HUES6 (cell line): ENCODE results near the gene MYO18B.

Source experiments
- H3K27ac ChIP-seq: 2 replicates; pipeline ENCODE4 v1.7.0; 2013; ENCODE audit warnings: low read depth, mild to moderate bottlenecking, low read length, inconsistent platforms
- H3K27me3 ChIP-seq: 2 replicates; pipeline ENCODE4 v1.6.1; 2013; ENCODE audit warnings: low read length; ENCODE audit not compliant: control insufficient read depth, insufficient read depth
- H3K36me3 ChIP-seq: 2 replicates; pipeline ENCODE4 v1.6.1; 2013; ENCODE audit warnings: low read length; ENCODE audit not compliant: control insufficient read depth, insufficient read depth
- H3K4me1 ChIP-seq: 2 replicates; pipeline ENCODE4 v1.6.1; 2013; ENCODE audit warnings: low read length; ENCODE audit not compliant: control insufficient read depth, insufficient read depth
- H3K4me3 ChIP-seq: 2 replicates; pipeline ENCODE4 v1.5.1; 2013; ENCODE audit warnings: low read depth, low read length
- H3K9ac ChIP-seq: one replicate; pipeline ENCODE4 v1.6.1; 2013; ENCODE audit warnings: mild to moderate bottlenecking, low read length
- H3K9me3 ChIP-seq: 2 replicates; pipeline ENCODE4 v1.6.1; 2013; ENCODE audit warnings: low read depth, low read length; ENCODE audit not compliant: control insufficient read depth, insufficient read depth

Gene MYO18B

DNA sequence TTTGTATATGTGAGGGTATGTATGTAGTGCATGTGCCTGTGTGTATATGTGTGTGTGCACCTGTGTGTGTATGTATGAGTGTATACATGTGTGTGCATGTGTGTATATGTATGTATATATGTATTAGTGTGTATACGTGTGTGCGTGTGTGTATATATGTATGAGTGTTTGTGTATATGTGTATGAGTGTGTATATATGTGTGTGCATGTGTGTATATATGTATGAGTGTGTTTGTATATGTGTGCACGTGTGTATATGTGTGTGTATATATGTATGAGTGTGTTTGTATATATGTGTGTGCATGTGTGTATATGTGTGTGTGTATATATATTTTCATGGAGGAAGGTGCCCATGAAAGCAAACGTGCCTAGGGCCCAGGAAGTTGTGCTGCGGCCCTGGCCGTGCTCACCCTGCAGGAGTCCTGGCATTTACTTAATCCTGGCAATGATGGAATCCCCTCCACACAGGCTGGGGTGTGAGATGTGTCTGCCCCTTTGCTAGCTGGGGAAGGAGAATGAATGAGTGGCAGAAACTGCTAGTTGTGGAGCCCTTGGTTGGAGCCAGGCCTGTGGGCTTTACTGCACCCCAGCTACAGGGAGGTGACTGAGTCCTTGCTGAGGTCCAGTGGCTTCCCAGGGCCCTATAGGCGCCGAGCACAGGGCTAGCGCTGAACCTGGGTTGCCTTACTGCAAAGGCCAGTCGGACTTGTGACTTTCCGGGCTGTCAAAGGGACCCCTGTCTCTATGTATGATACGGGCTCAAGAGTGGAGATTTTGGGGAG lies 97.2 kb downstream of the MYO18B start:
- no peak overlapping the region for H3K9ac ChIP-seq
- H3K4me1 ChIP-seq = no peaks in the 10 kb centered on the region
- H3K27me3 ChIP-seq = no peaks in the 10 kb centered on the region
- no peak overlapping the region for H3K4me3 ChIP-seq
- H3K27ac ChIP-seq = no peak overlapping the region
- H3K9me3 ChIP-seq = no peaks in the 10 kb centered on the region
- no peaks in the 10 kb centered on the region for H3K36me3 ChIP-seq

DNA sequence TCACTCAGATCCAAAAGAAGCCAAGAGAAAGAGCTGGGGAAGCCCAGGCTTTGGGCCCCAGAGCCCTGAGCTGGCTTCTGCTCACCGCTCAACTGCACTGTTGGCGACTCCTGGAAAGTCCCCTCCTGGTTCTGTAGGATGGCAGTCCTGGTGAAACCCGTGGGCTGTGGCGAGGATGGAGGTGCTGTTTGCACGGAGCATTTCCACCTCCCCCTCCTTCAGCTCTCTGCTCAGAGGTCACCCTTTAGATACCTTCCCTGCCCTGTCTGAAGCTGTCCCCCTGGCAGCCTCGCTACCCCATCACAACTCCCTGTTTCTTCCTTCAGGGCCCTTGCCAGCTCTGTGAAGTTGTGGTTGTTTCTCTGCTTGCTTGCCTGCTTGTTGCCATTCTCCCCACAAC lies 97.8 kb downstream of the MYO18B start:
- Histone ChIP-seq H3K27me3 (no peaks in the 10 kb centered on the region), H3K27ac (no peak overlapping the region), H3K9me3 (no peaks in the 10 kb centered on the region), H3K4me1 (no peaks in the 10 kb centered on the region), H3K36me3 (no peaks in the 10 kb centered on the region), H3K9ac (no peak overlapping the region), H3K4me3 (no peak overlapping the region)

DNA sequence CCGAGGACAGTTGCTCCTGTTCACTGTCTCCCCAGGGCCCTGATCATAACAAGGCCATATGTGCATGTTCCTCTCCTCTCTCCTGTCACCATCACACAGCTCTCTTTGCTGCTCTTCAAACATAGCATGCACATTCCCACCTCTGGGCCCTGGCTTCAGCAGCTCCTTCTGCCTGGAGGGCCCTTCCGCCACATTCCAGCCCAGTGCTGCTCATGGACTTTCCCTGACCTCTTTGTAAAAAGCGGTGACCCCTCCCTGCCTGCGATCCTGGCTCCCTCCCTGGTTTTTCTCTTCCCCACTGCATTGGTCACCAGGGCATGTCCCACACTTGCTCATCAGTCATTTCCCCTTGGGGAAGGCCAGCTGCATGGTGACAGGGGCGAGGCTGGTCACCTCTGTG lies 98.2 kb downstream of the MYO18B start:
- H3K4me1 ChIP-seq = no peaks in the 10 kb centered on the region
- H3K9ac ChIP-seq = no peak overlapping the region
- no peak overlapping the region for H3K27ac ChIP-seq
- no peaks in the 10 kb centered on the region for H3K9me3 ChIP-seq
- H3K27me3 ChIP-seq = no peaks in the 10 kb centered on the region
- H3K36me3 ChIP-seq = no peaks in the 10 kb centered on the region
- no peak overlapping the region for H3K4me3 ChIP-seq

DNA sequence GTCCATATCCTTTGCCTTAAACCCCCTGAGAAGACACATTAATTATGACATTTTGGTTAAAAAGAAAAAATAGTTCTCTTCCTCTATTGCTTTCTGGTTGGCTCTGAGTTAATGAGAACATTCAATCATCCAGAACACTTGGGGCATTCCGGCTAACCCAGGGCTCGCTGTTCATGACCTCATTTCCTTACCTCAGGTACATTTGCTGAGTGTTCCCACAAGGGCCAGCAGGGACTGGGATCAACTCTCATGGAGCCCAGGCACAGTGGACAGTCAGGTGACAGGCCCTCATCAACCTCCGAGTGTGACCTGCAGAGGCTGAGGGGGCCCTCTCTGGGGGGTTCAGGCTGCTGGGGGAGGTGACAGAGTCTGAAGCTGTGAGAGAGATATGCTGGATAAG lies 98.9 kb downstream of the MYO18B start:
- Histone ChIP-seq H3K4me3 (no peak overlapping the region), H3K9ac (no peak overlapping the region), H3K9me3 (no peaks in the 10 kb centered on the region), H3K36me3 (no peaks in the 10 kb centered on the region), H3K4me1 (no peaks in the 10 kb centered on the region), H3K27ac (no peak overlapping the region), H3K27me3 (no peaks in the 10 kb centered on the region)

DNA sequence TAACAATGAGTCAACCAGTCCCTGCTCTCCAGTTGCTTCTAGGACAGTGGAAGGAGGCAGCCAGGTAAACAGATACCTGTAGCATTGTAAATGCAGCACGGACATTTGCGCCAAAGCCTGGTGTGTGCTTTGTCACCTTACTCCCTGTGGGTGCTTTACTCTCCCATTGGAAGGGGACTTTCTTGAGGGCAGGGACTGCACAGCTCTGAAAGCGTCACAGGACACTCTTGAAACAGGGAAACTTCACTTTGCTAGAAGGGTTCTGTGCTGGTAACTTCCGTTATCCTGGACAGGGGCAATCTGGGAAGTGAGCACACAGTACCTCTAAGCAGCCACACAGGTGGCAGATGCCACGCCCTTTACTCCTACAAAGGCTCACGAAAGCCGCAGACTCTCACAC lies 99.8 kb downstream of the MYO18B start:
- no peak overlapping the region for H3K4me3 ChIP-seq
- no peak overlapping the region for H3K9ac ChIP-seq
- H3K27me3 ChIP-seq = no peaks in the 10 kb centered on the region
- H3K9me3 ChIP-seq = no peaks in the 10 kb centered on the region
- H3K27ac ChIP-seq = no peak overlapping the region
- no peaks in the 10 kb centered on the region for H3K4me1 ChIP-seq
- H3K36me3 ChIP-seq = no peaks in the 10 kb centered on the region

DNA sequence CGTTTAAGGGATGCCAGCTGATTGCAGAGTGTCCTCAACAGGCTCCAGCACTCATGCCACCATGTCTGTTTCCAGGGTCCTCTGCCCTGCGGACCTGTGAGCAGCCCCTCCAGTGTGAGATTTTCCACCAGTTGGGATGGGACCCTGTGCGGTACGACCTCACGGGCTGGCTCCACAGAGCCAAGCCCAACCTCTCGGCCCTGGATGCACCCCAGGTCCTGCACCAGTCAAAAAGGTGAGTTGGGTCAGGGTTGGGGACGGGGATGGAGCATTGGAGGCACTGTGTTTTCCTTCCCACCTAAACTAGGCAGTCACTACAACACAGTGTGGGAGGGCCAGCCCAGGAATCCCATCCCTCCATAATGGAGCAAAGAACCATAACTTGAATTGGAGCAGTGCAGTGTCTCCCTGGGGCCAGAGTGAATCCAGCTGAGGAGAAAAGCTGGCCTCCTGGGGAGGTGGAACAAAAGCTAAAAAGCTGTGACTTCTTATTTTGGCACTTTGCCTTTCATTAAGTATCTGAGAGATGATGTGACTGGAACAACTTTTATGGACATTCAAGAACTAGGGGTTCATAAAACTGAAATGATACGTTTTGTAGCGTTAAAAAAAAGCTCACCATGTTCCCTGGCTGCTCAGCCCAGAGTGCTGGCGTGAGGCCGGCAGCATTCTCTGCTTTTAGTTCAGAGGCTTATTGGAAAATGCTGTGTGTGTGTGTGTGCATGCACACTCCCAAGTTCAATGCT lies 101.8 kb downstream of the MYO18B start:
- Histone ChIP-seq H3K9ac (no peak overlapping the region), H3K27ac (no peak overlapping the region), H3K4me1 (no peaks in the 10 kb centered on the region), H3K4me3 (no peak overlapping the region), H3K36me3 (no peaks in the 10 kb centered on the region), H3K9me3 (no peaks in the 10 kb centered on the region), H3K27me3 (no peaks in the 10 kb centered on the region)

DNA sequence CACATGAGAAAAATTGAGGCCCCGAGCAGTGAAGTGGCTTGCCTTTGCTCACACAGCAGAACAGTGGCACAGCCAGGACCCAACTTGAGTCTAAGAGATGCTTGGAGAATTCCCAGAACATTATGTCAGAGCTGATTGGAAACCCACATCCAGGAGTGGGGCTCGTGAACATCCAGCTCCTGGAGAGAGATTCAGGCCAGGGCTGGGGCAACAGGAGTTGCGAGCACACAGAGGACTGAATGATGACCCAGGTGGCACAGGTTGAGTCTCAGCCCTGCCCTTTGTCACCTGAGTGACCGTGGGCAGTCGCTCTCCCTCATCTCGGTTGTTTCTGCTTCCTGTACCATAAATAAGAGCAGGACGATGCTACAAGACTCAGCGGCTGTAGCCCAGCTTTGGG lies 102.6 kb downstream of the MYO18B start:
- no peaks in the 10 kb centered on the region for H3K9me3 ChIP-seq
- no peak overlapping the region for H3K9ac ChIP-seq
- no peaks in the 10 kb centered on the region for H3K27me3 ChIP-seq
- no peak overlapping the region for H3K4me3 ChIP-seq
- no peaks in the 10 kb centered on the region for H3K36me3 ChIP-seq
- H3K4me1 ChIP-seq = no peaks in the 10 kb centered on the region
- H3K27ac ChIP-seq = no peak overlapping the region

DNA sequence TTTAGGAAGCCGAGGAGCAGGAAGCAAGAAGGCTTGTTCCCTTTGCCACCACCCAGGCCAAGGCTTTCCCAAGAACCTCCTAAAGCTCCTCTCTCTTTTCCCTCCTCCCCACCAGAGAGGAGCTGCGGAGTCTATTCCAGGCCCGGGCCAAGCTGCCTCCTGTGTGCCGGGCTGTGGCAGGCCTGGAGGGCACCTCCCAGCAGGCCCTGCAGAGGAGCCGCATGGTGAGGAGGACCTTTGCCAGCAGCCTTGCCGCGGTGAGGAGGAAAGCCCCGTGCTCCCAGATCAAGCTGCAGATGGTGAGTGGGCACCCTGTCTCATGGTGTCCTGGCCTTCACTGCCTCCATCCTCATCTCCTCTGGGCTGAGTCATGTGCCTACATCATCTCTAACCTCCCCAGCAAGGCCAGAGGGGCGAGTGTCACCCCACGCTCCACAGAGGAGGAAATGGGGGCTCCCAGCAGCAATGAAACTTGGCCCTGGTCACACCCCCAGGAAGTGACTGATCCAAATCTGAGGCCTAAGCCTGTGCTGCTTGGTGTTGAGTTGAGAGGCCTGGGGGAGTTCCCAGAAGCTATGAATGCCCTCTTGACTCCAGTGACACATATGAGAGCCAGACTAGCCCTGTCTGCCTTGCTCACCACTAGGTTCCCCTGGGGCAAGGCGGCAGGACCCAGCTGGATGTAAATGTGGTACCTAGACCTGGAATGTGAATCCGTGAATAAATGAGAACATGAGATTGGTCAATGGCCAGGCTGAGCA lies 104.2 kb downstream of the MYO18B start:
- Histone ChIP-seq H3K4me1 (no peaks in the 10 kb centered on the region), H3K4me3 (no peak overlapping the region), H3K9ac (no peak overlapping the region), H3K27me3 (no peaks in the 10 kb centered on the region), H3K36me3 (no peaks in the 10 kb centered on the region), H3K27ac (no peak overlapping the region), H3K9me3 (no peaks in the 10 kb centered on the region)

DNA sequence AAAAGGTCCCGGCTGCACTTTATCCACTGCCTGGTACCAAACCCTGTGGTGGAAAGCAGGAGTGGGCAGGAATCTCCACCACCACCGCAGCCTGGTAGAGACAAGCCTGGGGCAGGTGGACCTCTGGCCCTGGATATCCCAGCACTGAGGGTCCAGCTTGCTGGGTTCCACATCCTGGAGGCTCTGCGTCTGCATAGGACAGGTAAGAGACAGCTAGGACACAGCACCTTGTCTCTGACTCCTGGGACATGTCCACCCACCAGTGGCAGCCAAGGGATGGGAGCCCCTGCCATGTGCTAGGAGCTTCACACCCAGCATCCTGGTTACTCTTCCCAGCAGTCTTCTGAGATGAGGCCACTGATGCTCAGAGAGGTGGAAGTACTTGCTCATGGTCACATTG lies 105.5 kb downstream of the MYO18B start:
- Histone ChIP-seq H3K4me1 (no peaks in the 10 kb centered on the region), H3K36me3 (no peaks in the 10 kb centered on the region)

DNA sequence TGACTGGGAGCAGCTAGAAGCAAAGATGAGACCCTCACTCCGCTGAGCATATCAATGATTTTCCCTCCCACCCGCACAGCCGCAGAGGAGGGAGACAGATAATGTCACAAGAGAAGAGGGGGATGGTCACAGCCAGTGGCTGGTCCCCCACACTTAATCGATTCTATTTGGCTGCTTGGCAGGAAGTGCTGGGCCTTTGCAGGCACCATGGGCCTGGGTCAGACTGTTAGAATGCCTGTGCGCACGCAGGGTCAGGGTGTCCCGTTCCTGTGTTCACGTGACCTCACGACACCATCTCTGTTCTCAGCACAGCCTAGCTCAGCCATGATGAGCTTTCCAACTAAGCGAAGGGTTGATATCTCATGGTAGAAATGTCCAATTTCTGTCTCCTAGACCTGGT lies 107.0 kb downstream of the MYO18B start:
- no peak overlapping the region for H3K4me3 ChIP-seq
- no peaks in the 10 kb centered on the region for H3K9me3 ChIP-seq
- H3K9ac ChIP-seq = no peak overlapping the region
- no peaks in the 10 kb centered on the region for H3K36me3 ChIP-seq
- no peaks in the 10 kb centered on the region for H3K27me3 ChIP-seq
- no peaks in the 10 kb centered on the region for H3K4me1 ChIP-seq
- no peak overlapping the region for H3K27ac ChIP-seq

More for the DNA sequence above, 105.5 kb downstream of the MYO18B start:
- Histone ChIP-seq H3K4me3 (no peak overlapping the region), H3K27me3 (no peaks in the 10 kb centered on the region), H3K9me3 (no peaks in the 10 kb centered on the region), H3K27ac (no peak overlapping the region), H3K9ac (no peak overlapping the region)

DNA sequence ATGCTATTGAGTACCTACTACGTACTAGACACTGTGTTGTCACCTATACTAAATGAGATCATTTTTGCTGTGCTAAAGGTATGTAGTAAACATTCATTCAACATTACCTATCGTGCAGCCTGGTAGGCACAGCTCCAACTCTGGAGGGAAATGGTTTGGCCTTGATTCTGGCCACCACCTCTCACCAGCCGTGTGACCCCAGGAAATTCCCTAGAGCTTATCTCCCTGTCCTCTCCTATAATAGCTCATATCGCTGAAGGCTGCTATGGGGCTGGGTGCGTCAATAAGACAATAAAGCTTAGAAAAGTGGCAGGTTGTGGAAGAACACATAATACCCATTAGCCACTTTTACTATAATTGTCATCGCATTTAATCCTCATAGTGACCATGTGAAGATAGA lies 107.5 kb downstream of the MYO18B start:
- H3K27me3 ChIP-seq = no peaks in the 10 kb centered on the region
- no peak overlapping the region for H3K4me3 ChIP-seq
- no peaks in the 10 kb centered on the region for H3K36me3 ChIP-seq
- no peak overlapping the region for H3K9ac ChIP-seq
- no peaks in the 10 kb centered on the region for H3K4me1 ChIP-seq
- no peak overlapping the region for H3K27ac ChIP-seq
- H3K9me3 ChIP-seq = no peaks in the 10 kb centered on the region
